Stimulated activated CD4-positive, alpha-beta T cell treated with anti-CD3 and anti-CD28 coated beads, TNF-alpha, amount 100 ng/mL, for 48 hours (primary cell): ENCODE measurements around the gene ZBTB5.

Experiments used
- DNase-seq, 3 donors: peaks; one replicate each; pipeline ENCODE4 v3.0.0-alpha.2; 2020; ENCODE audit warnings: low read depth in 3 of 3

ZBTB5 gene

GRCh38 chr9:37424204-37424685 is 41.0 kb downstream of the ZBTB5 start:
- no peak for DNase-seq

DNA sequence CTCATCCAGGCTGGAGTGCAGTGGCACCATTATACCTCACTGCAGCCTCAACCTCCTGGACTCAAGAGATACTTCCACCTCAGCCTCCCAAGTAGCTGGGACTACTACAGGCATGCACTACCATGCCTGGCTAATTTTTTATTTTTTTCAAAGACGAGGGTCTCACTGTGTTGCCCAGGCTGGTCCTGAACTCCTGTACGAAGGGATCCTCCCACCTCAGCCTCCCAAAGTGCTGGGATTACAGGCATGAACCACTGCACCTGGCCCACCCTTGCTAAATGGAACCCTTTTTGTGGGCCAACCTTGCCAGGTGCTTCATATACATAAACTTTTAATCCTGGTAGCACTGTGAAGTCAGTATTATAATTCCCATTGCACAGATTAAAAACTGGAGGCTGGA is 41.7 kb downstream of the ZBTB5 start:
- no peak for DNase-seq

- peak; percentile 82 to 91 (median 82) for DNase-seq
Observed at GRCh38 chr9:37422289-37423104, 42.8 kb downstream of the ZBTB5 start, which contains the start of gene GRHPR. Gene GRHPR (plus strand): TSS chr9:37422696. CDS start chr9:37422751, 55 bp downstream.

DNA sequence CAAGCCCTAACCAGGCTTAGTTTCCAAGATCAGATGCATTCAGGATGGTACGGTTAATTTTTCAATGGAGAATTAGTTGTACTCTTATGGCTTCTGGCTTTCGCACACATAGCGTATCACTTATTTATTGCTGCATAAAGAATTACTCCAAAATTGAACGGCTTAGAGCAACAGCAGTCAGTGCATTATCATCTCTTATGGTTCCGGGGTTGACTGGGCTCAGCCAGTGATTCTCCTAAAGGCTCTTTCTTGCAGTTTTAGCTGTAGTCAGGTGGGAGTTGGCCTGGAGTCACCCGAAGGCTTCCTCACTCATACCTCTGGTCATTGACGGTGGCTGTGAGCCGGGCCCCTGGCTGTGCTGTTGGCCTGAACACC is 43.3 kb downstream of the ZBTB5 start:
- DNase-seq: no peak

- DNase-seq: no peak
Observed at GRCh38 chr9:37420271-37421215, 44.7 kb downstream of the ZBTB5 start.

DNA sequence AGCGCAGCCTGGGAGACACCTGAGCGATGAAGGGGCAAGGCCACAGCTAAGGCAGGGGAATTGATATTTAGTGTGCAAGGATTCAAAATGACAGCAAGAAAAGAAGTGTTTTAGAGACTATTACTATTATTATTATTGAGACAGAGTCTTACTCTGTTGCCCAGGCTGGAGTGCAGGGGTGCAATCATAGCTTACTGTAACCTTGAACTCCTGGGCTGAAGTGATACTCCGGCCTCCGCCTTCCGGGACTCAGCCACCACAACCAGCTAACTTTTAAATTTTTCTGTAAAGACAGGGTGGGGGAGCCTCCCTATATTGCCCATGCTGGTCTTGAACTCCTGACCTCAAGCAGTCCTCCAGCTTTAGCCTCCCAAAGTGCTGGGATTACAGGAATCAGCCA is 46.0 kb downstream of the ZBTB5 start:
- DNase-seq: no peak

GRCh38 chr9:37417857-37418618 is 47.2 kb downstream of the ZBTB5 start:
- DNase-seq: no peak

GRCh38 chr9:37417252-37417803 is 47.9 kb downstream of the ZBTB5 start:
- no peak for DNase-seq

DNA sequence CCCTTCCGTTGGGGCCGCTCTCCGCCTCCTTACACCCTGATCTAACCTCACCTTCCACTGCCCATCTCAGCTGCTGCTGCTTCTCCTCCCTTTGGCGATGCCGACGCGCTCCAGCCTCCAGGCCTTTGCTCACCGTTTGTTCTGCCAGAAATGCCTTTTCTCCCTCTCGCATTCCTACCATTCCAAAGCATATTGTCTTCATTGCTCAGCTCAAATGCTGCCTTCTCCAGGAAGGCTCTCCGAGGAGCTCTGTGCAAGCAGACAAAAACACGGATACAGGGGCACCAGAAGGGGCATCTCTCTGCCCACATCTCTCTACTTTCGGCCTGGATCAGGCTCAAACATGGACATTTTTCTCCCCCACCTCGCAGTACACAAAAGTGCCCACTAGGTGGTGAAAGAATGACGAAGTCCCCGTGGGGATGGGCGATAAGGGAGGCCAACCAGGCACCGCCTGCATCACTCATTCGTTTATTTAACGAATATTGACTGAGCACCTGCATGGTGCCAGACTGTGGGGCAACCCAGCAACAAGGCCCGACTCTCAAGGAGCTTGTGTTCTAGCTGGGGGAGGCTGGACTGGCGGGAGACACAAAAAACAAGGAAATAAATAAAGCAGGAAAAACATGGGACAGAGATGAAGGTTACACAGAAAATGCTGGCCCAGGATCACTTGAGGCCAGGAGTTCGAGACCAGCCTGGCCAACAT is 50.1 kb downstream of the ZBTB5 start:
- peak; percentile 52 to 76 (median 73) for DNase-seq

DNA sequence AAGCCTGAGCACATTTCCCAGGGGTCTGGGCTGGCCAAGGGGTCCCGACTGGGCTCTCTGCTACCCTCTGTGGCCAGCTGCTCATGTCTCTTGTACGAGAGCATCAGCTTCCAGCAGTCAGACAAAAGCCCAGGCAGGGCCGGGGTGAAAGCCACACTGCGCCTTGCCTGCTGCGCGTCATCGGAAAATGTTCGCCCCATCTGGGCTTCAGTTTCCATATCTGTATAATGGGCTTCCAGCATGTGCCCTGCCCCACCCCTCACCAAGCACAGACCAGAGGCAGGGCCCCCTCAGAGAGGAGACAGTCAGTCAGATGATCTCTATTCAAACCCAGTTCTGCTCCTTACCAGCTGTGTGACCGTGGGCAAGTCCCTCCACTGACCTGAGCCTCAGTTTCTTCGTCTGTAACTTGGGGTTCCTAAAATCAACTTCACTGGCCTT is 50.7 kb downstream of the ZBTB5 start:
- no peak for DNase-seq

- no peak for DNase-seq
Observed at GRCh38 chr9:37413311-37413710, 51.9 kb downstream of the ZBTB5 start.

GRCh38 chr9:37412431-37413151 is 52.7 kb downstream of the ZBTB5 start:
- no peak for DNase-seq

DNA sequence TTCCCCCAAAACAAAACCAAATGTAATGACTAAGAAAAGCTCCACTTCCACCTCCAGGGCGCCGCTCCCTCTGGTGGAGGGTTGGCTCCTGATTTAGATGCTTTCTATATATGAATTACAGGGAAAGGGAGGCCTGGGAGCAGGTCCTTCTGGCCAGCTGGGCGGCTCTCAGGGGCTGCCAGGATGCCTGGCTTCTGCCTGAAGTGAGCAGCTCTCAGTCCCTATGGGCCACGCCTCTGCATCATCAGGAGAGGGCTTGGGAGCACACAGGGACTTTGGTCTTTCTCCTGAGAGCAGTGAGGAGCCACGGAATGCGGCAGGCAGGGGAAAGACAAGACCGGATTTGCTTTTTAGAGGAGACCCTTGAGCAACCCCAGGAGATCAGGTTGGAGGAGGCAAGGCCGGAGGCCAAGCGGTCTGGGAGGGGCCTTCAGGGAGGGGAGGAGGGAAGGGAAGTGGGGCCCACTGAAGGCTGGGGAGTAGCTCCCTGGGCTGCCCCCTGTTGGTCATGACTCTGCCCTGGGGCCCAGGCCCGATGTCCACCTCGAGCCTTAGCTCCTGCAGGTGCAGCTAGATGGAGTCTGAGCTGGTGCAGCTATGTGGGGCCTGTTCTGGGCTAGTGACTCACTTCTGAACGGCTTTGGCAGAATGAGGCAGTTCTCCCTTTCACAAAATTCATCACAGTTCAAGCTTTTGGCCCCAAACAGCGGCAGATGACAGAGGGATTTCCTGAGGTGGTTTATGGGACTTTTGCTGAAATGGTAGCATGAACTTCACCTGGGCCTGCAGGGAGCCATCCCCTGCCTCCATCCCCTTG is 54.1 kb downstream of the ZBTB5 start:
- DNase-seq: peak in 1 of 3 donors; percentile 34

DNA sequence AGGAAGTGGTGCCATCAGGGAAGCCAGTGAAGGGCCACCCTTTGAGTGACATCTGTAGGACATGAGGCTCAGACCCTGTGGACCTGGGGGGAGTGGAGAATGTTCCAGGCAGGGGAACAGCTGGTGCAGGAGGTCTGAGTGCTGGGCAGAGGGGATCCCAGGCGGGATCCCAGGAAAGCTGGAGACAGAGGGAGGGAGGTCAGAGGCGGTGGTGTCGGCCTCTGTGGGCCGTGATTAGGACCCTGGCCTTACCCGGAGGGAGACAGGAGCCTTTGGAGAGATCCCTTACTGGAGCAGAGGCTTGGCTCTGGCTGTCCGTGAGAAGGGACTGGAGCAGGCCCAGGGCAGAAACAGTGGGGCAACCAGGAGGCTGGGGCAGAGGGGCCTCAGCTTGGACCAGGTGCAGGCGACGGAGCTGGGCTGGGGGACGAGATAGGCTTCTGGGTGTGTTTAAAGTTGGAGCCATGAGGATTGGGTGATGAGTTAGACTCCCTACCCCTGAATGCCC is 54.8 kb downstream of the ZBTB5 start:
- no peak for DNase-seq

- DNase-seq: peak; percentile 52 to 65 (median 53)
Observed at GRCh38 chr9:37408933-37409710, 56.1 kb downstream of the ZBTB5 start.

- no peak for DNase-seq
Observed at GRCh38 chr9:37407468-37407867, 57.8 kb downstream of the ZBTB5 start.

- no peak for DNase-seq
Observed at GRCh38 chr9:37406603-37407401, 58.4 kb downstream of the ZBTB5 start.
